Measurements from ENCODE around the gene SPEF1. TPM values are rescaled to one million over a fixed set of nuclear protein-coding genes. Genes with fewer than 3 reads are reported as not detected.
A peak's percentile ranks its signal among the peaks of the same experiment; 100 is the strongest.

SPEF1 gene
- total RNA-seq, 1 donor from 2014 or later: not detected

- H3K4me3 Mint-ChIP-seq (ENCODE audit: unreplicated experiment): no peak overlapping the region
- DNase-seq (ENCODE audit: extremely low spot score, unreplicated experiment): no peak
- no peaks in the 10 kb centered on the region for H3K9me3 Mint-ChIP-seq (ENCODE audit: unreplicated experiment)
- TF ChIP-seq, protein P1, sequence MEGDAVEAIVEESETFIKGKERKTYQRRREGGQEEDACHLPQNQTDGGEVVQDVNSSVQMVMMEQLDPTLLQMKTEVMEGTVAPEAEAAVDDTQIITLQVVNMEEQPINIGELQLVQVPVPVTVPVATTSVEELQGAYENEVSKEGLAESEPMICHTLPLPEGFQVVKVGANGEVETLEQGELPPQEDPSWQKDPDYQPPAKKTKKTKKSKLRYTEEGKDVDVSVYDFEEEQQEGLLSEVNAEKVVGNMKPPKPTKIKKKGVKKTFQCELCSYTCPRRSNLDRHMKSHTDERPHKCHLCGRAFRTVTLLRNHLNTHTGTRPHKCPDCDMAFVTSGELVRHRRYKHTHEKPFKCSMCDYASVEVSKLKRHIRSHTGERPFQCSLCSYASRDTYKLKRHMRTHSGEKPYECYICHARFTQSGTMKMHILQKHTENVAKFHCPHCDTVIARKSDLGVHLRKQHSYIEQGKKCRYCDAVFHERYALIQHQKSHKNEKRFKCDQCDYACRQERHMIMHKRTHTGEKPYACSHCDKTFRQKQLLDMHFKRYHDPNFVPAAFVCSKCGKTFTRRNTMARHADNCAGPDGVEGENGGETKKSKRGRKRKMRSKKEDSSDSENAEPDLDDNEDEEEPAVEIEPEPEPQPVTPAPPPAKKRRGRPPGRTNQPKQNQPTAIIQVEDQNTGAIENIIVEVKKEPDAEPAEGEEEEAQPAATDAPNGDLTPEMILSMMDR (IDR thresholded peaks at IDR 0.05): no peak
- no peaks in the 10 kb centered on the region for H3K27me3 Mint-ChIP-seq (ENCODE audit: unreplicated experiment)
- H3K36me3 Mint-ChIP-seq (ENCODE audit: unreplicated experiment): no peaks in the 10 kb centered on the region
- peaks cover 33% of the 10 kb centered on the region for H3K4me1 Mint-ChIP-seq (ENCODE audit: unreplicated experiment)
- no peak overlapping the region for H3K27ac Mint-ChIP-seq (ENCODE audit: unreplicated experiment)
Observed at GRCh38 chr20:3778976-3779375, 2.3 kb downstream of the SPEF1 start.

DNA sequence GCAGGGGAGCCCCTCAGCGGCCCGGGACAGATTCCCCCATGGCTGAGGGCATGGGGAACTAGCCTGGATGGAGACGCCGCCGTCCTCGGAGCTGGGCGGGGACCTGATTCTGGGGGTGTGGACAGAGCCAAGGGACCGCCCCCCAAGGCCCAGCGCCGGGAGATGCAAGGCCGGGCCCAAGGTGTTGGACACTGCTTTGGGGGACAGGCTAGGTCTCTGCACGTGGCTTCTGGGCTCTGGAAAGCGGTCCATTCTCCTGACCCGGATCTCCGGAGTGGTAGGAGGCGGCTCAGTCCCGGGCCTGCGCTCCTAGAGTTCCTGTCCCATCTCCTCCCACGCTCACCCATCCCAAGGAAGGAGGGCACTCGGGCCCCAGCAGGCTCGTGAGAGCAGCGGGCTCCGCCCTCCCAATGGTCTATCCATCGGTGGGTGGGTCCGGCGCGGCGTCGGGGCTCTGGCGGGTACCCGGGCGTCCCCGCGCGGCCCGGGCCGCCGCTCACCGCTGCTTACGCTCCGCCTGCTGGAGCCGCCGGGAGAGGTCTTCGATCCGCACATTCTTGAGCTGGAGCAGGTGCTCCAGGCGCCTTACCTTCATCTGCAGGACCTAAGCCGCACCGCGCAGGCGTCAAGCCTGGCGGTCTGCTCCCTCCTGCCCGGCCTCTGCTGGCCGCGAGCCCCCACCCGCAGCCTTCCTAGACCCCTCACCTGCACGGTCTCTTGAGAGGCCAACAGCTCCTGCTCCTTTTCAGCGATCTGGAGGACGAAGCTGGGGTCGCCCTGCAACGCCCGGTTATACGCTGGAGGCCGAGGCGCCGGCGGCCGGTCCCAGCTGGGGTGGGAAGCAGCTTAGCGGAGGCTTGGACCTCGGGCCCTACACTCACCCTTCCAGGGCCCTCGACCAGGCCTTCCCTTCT, 3.3 kb downstream of the SPEF1 start:
- TF ChIP-seq, protein P1 (IDR thresholded peaks at IDR 0.05): no peak
- H3K4me1 Mint-ChIP-seq (ENCODE audit: unreplicated experiment): peaks cover 25% of the 10 kb centered on the region
- peak overlapping the region; percentile 71 for H3K4me3 Mint-ChIP-seq (ENCODE audit: unreplicated experiment)
- H3K9me3 Mint-ChIP-seq (ENCODE audit: unreplicated experiment): no peaks in the 10 kb centered on the region
- no peaks in the 10 kb centered on the region for H3K36me3 Mint-ChIP-seq (ENCODE audit: unreplicated experiment)
- DNase-seq (ENCODE audit: extremely low spot score, unreplicated experiment): no peak
- H3K27ac Mint-ChIP-seq (ENCODE audit: unreplicated experiment): no peak overlapping the region
- no peaks in the 10 kb centered on the region for H3K27me3 Mint-ChIP-seq (ENCODE audit: unreplicated experiment)

DNA sequence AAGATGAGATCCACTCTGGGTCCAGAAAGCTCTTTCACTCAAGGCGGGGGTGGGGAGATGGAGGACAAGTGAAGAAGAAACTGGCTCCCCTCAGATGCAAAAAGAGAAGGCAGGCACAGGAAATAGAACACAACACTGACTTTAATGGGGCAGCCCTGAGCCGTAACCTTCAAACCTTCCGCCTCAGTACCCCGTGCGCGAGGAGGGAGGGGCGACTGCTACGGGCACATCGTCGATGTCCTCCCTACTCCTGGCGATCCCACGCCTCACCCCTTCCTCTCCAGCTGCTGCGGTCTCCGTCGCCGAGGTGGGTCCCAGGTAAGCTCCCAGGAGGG, 3.9 kb downstream of the SPEF1 start:
- no peaks in the 10 kb centered on the region for H3K27me3 Mint-ChIP-seq (ENCODE audit: unreplicated experiment)
- H3K4me1 Mint-ChIP-seq (ENCODE audit: unreplicated experiment): peaks cover 22% of the 10 kb centered on the region
- H3K4me3 Mint-ChIP-seq (ENCODE audit: unreplicated experiment): peak overlapping the region; percentile 71
- no peaks in the 10 kb centered on the region for H3K36me3 Mint-ChIP-seq (ENCODE audit: unreplicated experiment)
- H3K27ac Mint-ChIP-seq (ENCODE audit: unreplicated experiment): no peak overlapping the region
- TF ChIP-seq, protein P1 (IDR thresholded peaks at IDR 0.05): no peak
- DNase-seq (ENCODE audit: extremely low spot score, unreplicated experiment): no peak
- H3K9me3 Mint-ChIP-seq (ENCODE audit: unreplicated experiment): no peaks in the 10 kb centered on the region

- no peak overlapping the region for H3K27ac Mint-ChIP-seq (ENCODE audit: unreplicated experiment)
- H3K4me1 Mint-ChIP-seq (ENCODE audit: unreplicated experiment): peaks cover 14% of the 10 kb centered on the region
- no peaks in the 10 kb centered on the region for H3K36me3 Mint-ChIP-seq (ENCODE audit: unreplicated experiment)
- H3K4me3 Mint-ChIP-seq (ENCODE audit: unreplicated experiment): no peak overlapping the region
- TF ChIP-seq, protein P1 (IDR thresholded peaks at IDR 0.05): no peak
- H3K9me3 Mint-ChIP-seq (ENCODE audit: unreplicated experiment): no peaks in the 10 kb centered on the region
- no peaks in the 10 kb centered on the region for H3K27me3 Mint-ChIP-seq (ENCODE audit: unreplicated experiment)
- DNase-seq (ENCODE audit: extremely low spot score, unreplicated experiment): no peak
Observed at GRCh38 chr20:3775457-3776108, 5.7 kb downstream of the SPEF1 start.

- Mint-ChIP-seq H3K4me3 (ENCODE audit: unreplicated experiment) (no peak overlapping the region), H3K36me3 (ENCODE audit: unreplicated experiment) (no peaks in the 10 kb centered on the region), H3K27me3 (ENCODE audit: unreplicated experiment) (no peaks in the 10 kb centered on the region), H3K9me3 (ENCODE audit: unreplicated experiment) (no peaks in the 10 kb centered on the region), H3K4me1 (ENCODE audit: unreplicated experiment) (peaks cover 14% of the 10 kb centered on the region), H3K27ac (ENCODE audit: unreplicated experiment) (no peak overlapping the region)
- no peak for DNase-seq (ENCODE audit: extremely low spot score, unreplicated experiment)
- TF ChIP-seq, protein P1 (IDR thresholded peaks at IDR 0.05): no peak
Observed at GRCh38 chr20:3771552-3772058, 9.6 kb downstream of the SPEF1 start.

All from osteocyte (in vitro differentiated cells).